HFFc6 (cell line): ENCODE measurements around the gene MAJIN. TPM values are rescaled to one million over a fixed set of nuclear protein-coding genes. Genes with fewer than 3 reads are reported as not detected.

Experiments used
- DNase-seq: peaks from one replicate; pipeline ENCODE4 v3.0.0-alpha.2; 2018
- H3K27ac Mint-ChIP-seq: 2 replicates; pipeline ENCODE4 v1.8.0; 2020; ENCODE audit warnings: mild to moderate bottlenecking, mixed read lengths
- H3K27me3 Mint-ChIP-seq: 2 replicates; pipeline ENCODE4 v1.8.0; 2021; ENCODE audit warnings: mild to moderate bottlenecking, moderate library complexity, mixed read lengths; ENCODE audit not compliant: insufficient read depth
- H3K36me3 Mint-ChIP-seq: 2 replicates; pipeline ENCODE4 v1.8.0; 2021; ENCODE audit warnings: low read depth, mixed read lengths
- H3K4me1 Mint-ChIP-seq: 2 replicates; pipeline ENCODE4 v1.8.0; 2020; ENCODE audit warnings: low read depth, mixed read lengths
- H3K4me3 Mint-ChIP-seq: 2 replicates; pipeline ENCODE4 v1.8.0; 2020; ENCODE audit warnings: mild to moderate bottlenecking, moderate library complexity, mixed read lengths
- H3K9me3 Mint-ChIP-seq: 2 replicates; pipeline ENCODE4 v1.8.0; 2020; ENCODE audit warnings: mild to moderate bottlenecking, mixed read lengths
- total RNA-seq, 6 experiments: library from RNA; stranded (reverse); fragmentation: NEBNext Ultra II Directional; extraction: Animal tissue kit (Norgen Biotek cat#: 25700); gene quantifications; 2 replicates in 1 of 6; 3 replicates in 5 of 6; pipeline ENCODE4 v1.2.3, GENCODE V29; 2021
- TF ChIP-seq, protein P1 (sequence below): fragments of 200-600 bp; sonication (generic); IDR thresholded peaks from 2 replicates; pipeline ENCODE4 v1.5.0; 2021; ENCODE audit warnings: antibody characterized with exemption, mild to moderate bottlenecking

MAJIN gene
- total RNA-seq, 6 experiments from 2014 or later, result not detected

GRCh38 chr11:64924910-64925284 lies 47.0 kb downstream of the MAJIN start:
- TF ChIP-seq, protein P1, sequence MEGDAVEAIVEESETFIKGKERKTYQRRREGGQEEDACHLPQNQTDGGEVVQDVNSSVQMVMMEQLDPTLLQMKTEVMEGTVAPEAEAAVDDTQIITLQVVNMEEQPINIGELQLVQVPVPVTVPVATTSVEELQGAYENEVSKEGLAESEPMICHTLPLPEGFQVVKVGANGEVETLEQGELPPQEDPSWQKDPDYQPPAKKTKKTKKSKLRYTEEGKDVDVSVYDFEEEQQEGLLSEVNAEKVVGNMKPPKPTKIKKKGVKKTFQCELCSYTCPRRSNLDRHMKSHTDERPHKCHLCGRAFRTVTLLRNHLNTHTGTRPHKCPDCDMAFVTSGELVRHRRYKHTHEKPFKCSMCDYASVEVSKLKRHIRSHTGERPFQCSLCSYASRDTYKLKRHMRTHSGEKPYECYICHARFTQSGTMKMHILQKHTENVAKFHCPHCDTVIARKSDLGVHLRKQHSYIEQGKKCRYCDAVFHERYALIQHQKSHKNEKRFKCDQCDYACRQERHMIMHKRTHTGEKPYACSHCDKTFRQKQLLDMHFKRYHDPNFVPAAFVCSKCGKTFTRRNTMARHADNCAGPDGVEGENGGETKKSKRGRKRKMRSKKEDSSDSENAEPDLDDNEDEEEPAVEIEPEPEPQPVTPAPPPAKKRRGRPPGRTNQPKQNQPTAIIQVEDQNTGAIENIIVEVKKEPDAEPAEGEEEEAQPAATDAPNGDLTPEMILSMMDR, result no peak
- Mint-ChIP-seq H3K4me1 (peaks cover 14% of the 10 kb centered on the region), H3K36me3 (no peaks in the 10 kb centered on the region), H3K27ac (peak overlapping the region; percentile 73), H3K27me3 (no peaks in the 10 kb centered on the region), H3K9me3 (no peaks in the 10 kb centered on the region), H3K4me3 (peak overlapping the region; percentile 95)
- DNase-seq, result no peak

DNA sequence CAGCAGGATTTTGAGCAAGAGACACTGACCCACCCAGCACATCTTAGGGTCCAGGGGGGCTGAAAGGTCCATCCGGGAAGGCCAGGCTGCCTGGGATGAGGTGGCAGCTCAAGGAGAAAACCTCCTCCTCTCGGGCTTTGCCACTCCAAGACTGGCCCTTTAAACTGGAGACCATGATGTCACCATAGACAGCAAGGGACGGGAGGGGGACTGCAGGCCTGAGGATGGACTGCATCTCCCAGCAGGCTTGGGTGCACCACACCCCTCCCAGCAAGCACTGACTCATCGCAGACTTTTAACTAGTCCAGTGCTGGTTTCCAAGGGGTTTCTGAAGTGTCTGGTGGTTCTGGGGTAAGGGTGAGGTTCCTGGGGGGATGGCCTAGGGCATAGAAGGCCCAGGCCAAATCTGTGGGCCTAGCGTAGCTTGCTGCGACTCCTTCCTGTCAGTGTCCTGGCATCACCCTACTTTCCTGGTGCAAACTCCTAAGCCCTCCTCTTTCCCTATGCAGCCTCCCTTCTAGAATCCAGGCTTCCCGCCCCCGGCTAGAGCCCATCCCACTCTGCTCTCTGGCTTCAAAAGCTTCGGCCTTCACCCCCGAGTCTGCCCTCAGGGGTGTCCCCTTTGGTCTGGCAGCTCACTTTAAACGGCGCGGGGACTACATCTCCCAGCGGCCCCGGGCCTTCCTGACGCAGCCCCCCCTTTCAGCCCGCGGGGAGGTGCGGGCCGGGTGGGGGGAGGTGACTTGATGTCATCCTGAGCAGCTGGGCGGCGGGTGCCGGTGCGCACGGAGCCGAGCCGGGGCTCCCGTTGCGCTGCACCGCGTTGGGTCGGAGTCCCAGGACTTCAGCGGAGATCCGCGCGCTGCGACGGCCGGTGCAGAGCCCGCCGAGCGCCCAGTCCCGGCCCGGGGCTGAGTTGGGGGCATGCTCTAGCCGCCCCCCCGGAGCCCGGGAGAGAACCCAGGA lies 47.7 kb downstream of the MAJIN start, which contains the start of gene PPP2R5B:
Gene PPP2R5B (plus strand): TSS at position 746 of the 966 bp plus-strand sequence. CDS start 1,046 bp downstream, outside the sequence.
- H3K9me3 Mint-ChIP-seq, result no peaks in the 10 kb centered on the region
- H3K4me1 Mint-ChIP-seq, result peaks cover 19% of the 10 kb centered on the region
- H3K27me3 Mint-ChIP-seq, result no peaks in the 10 kb centered on the region
- H3K4me3 Mint-ChIP-seq, result peak within 1 kb of the TSS; percentile 95
- peak; percentile 94 for DNase-seq
- peak within 1 kb of the TSS; percentile 94 for H3K27ac Mint-ChIP-seq
- no peaks in the 10 kb centered on the region for H3K36me3 Mint-ChIP-seq
- TF ChIP-seq, protein P1, result no peak

- Mint-ChIP-seq H3K36me3 (no peaks in the 10 kb centered on the region), H3K4me1 (peaks cover 22% of the 10 kb centered on the region), H3K27ac (no peak overlapping the region), H3K27me3 (no peaks in the 10 kb centered on the region), H3K9me3 (no peaks in the 10 kb centered on the region), H3K4me3 (no peak overlapping the region)
- no peak for DNase-seq
- TF ChIP-seq, protein P1, result no peak
Measured at GRCh38 chr11:64923151-64923661, 48.7 kb downstream of the MAJIN start.

DNA sequence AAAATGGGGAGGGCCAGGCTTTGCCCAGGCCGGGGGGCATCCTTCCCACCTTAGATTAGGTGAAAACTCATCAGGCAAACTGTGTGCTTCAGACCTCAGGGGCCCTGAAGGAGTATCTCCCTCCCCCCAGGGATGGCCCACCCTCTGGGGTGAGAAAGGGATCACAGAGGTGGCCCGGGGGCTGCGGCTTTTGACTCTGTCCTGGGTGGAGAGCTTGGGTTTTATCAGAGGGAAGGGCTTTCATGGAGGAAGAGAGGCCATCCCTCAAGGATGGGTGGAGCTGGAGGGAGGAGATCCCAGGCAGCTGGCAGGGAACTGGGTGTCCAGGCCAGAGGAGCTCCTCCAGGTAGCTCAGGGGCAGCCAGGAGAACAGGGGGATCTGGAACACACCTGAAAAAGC lies 50.5 kb downstream of the MAJIN start:
- H3K27me3 Mint-ChIP-seq, result no peaks in the 10 kb centered on the region
- no peak for DNase-seq
- peaks cover 34% of the 10 kb centered on the region for H3K4me1 Mint-ChIP-seq
- H3K36me3 Mint-ChIP-seq, result no peaks in the 10 kb centered on the region
- H3K9me3 Mint-ChIP-seq, result no peaks in the 10 kb centered on the region
- H3K4me3 Mint-ChIP-seq, result no peak overlapping the region
- TF ChIP-seq, protein P1, result no peak
- H3K27ac Mint-ChIP-seq, result no peak overlapping the region

GRCh38 chr11:64920124-64920523 lies 51.8 kb downstream of the MAJIN start:
- DNase-seq, result no peak
- Mint-ChIP-seq H3K36me3 (no peaks in the 10 kb centered on the region), H3K27me3 (no peaks in the 10 kb centered on the region), H3K4me3 (peak overlapping the region; percentile 26; the same call in 1 of the 2 replicates), H3K9me3 (no peaks in the 10 kb centered on the region), H3K4me1 (peaks cover 42% of the 10 kb centered on the region), H3K27ac (no peak overlapping the region)
- TF ChIP-seq, protein P1, result no peak
